Thyroid gland (tissue), 4 donors: ENCODE results near the gene BPHL.

Experiments
- CTCF ChIP-seq, 6 experiments: fragments of 200-600 bp in 3 of 6; fragments of 450-650 bp in 3 of 6; sonication (generic) in 3 of 6; IDR thresholded peaks; one replicate each; pipeline ENCODE4 v1.5.1; 2016 to 2019; ENCODE audit warnings: antibody characterized with exemption in 6 of 6, mild to moderate bottlenecking in 2 of 6, inconsistent platforms in 1 of 6, moderate library complexity in 1 of 6
- POLR2A ChIP-seq, 2 donors: fragments of 450-650 bp; IDR thresholded peaks; one replicate each; pipeline ENCODE4 v1.6.1; 2017; ENCODE audit warnings: antibody characterized with exemption in 2 of 2, mild to moderate bottlenecking in 2 of 2, moderate library complexity in 1 of 2

- TF ChIP-seq CTCF (IDR thresholded peaks at IDR 0.05): no peak
- no peak for TF ChIP-seq POLR2A (IDR thresholded peaks at IDR 0.05)
Observed at GRCh38 chr6:3086282-3086946, 32.1 kb upstream of the BPHL start.
